ENCODE data around the gene SLC1A5. TPM values are rescaled to one million over a fixed set of nuclear protein-coding genes. Genes with fewer than 3 reads are reported as not detected.

Gene SLC1A5
- total RNA-seq, 4 donors from 2014 or later: 16.2 to 56.7 (median 38.8) TPM

DNA sequence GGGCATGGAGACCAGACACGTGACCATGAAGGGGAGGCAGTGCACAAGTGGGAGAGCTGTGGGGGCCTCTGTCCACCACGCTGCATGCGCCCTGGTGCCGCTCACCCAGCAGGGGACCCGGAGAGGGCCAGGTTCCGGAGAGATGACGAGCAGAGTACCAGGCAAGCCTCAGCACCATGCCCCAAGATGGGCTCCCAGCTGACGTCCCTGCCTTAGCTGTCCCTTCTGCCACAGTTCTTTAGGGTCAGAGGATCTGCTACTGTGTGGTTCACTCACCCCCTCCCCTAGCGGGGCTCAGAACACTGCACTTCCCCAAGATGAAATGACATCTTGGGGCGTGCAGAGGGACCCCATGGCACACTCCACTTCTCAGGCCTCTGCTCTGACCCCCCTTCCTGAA, 61.8 kb downstream of the SLC1A5 start:
- no peak for TF ChIP-seq POLR2AphosphoS5 (IDR thresholded peaks at IDR 0.05)
- TF ChIP-seq, protein P1, sequence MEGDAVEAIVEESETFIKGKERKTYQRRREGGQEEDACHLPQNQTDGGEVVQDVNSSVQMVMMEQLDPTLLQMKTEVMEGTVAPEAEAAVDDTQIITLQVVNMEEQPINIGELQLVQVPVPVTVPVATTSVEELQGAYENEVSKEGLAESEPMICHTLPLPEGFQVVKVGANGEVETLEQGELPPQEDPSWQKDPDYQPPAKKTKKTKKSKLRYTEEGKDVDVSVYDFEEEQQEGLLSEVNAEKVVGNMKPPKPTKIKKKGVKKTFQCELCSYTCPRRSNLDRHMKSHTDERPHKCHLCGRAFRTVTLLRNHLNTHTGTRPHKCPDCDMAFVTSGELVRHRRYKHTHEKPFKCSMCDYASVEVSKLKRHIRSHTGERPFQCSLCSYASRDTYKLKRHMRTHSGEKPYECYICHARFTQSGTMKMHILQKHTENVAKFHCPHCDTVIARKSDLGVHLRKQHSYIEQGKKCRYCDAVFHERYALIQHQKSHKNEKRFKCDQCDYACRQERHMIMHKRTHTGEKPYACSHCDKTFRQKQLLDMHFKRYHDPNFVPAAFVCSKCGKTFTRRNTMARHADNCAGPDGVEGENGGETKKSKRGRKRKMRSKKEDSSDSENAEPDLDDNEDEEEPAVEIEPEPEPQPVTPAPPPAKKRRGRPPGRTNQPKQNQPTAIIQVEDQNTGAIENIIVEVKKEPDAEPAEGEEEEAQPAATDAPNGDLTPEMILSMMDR (IDR thresholded peaks at IDR 0.05): no peak
- TF ChIP-seq EP300 (IDR thresholded peaks at IDR 0.05): no peak
- TF ChIP-seq POLR2A (IDR thresholded peaks at IDR 0.05): no peak
- Histone ChIP-seq H3K36me3 (peaks cover 0 to 100% of the 10 kb centered on the region in 2 donors), H3K4me1 (peaks cover 0 to 47% (median 5%) of the 10 kb centered on the region in 3 donors), H3K9me3 (no peaks in the 10 kb centered on the region), H3K27ac (peak overlapping the region in 2 of 4 donors; percentile 49 to 65), H3K27me3 (no peaks in the 10 kb centered on the region), H3K4me3 (no peak overlapping the region)
- ATAC-seq: no peak
- 40 to 76% methylated on average over 1 to 7 of the region's 10 CpGs for WGBS, 2 donors (ENCODE audit: low coverage in 1 of 2)

- TF ChIP-seq POLR2AphosphoS5 (IDR thresholded peaks at IDR 0.05) (no peak), POLR2A (IDR thresholded peaks at IDR 0.05) (no peak), EP300 (IDR thresholded peaks at IDR 0.05) (no peak)
- TF ChIP-seq, protein P1 (IDR thresholded peaks at IDR 0.05): no peak
- Histone ChIP-seq H3K27ac (no peak overlapping the region), H3K27me3 (no peaks in the 10 kb centered on the region), H3K4me1 (peaks cover 0 to 41% (median 5%) of the 10 kb centered on the region in 3 donors), H3K4me3 (no peak overlapping the region), H3K9me3 (no peaks in the 10 kb centered on the region), H3K36me3 (peaks cover 0 to 100% of the 10 kb centered on the region in 2 donors)
- 70 to 83% methylated on average over 1 to 9 of the region's 9 CpGs for WGBS, 2 donors (ENCODE audit: low coverage in 1 of 2)
- no peak for ATAC-seq
Observed at GRCh38 chr19:46725859-46726393, 62.5 kb downstream of the SLC1A5 start.

DNA sequence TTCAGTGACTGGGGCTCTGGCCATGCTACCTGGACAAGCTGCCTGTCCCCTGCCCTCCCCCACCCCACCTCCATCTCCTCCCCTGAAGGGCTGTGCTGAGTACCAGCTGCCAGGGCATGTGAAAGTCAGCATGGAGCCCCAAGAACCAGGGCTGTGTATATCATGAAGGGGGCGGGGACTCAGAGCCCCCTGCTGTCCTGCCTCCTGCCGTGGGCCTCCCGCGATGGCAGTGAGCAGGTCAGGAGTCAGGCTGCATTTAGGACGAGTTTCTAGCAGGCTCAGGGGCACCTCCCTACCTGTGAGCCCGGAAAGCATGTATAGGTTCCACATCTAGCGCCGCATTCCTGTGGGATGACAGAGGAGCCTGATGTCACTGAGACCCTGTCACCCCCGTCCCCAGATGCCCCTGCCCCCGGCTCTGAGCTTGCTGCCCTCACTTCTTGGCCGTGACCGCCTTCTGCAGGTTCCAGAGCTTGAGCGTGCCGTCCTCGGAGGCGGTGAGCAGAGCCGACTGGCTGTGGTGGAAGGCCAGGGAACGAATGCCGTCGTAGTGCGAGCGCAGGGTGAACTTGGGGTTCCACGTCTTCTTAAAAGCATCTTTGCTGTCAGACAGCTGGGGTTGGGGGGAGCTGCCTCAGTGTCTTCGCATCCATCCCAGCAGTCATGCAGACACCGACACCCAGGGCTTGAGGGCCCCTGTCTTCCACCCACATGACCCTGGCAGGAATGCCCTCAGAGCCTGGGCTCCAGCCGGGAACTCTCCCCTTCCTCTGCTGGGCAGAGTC, 63.2 kb downstream of the SLC1A5 start:
- Histone ChIP-seq H3K27ac (no peak overlapping the region), H3K4me1 (peaks cover 0 to 40% (median 5%) of the 10 kb centered on the region in 3 donors), H3K36me3 (peaks cover 0 to 100% of the 10 kb centered on the region in 2 donors), H3K27me3 (no peaks in the 10 kb centered on the region), H3K4me3 (no peak overlapping the region), H3K9me3 (no peaks in the 10 kb centered on the region)
- no CpG with 5 or more reads among the region's 26 CpGs for WGBS, 2 donors (ENCODE audit: low coverage in 1 of 2)
- no peak for ATAC-seq
- TF ChIP-seq POLR2AphosphoS5 (IDR thresholded peaks at IDR 0.05) (no peak), POLR2A (IDR thresholded peaks at IDR 0.05) (no peak), EP300 (IDR thresholded peaks at IDR 0.05) (no peak)
- TF ChIP-seq, protein P1 (IDR thresholded peaks at IDR 0.05): no peak

Small RNA genes within 50 kb of the gene (small RNA-seq; reads per million reads assigned to genes)
- gene AC008622.3: 0 reads per million in 4 donors
- gene HNRNPMP2: 0 reads per million in 4 donors
- 0 reads per million in 4 donors for gene RF00019

Other genes starting within 250 kb of the SLC1A5 start
- 100 to 1,000 TPM; 128 to 193 (median 163) TPM for gene CALM3, start 187.3 kb downstream of the SLC1A5 start, total RNA-seq
- 1 to 10 TPM; 3.6 to 5.9 (median 4.3) TPM for gene PTGIR, start 163.5 kb downstream of the SLC1A5 start, total RNA-seq
- not detected for gene GNG8, start 152.4 kb downstream of the SLC1A5 start, total RNA-seq
- 100 to 1,000 TPM in 1 of 4 donors, 10 to 100 TPM in 3; 42.9 to 105 (median 53.1) TPM for gene DACT3, start 127.4 kb downstream of the SLC1A5 start, total RNA-seq
- gene PRKD2, start 71.5 kb downstream of the SLC1A5 start, total RNA-seq: 10 to 100 TPM; 15.2 to 33.6 (median 19.7) TPM
- gene FKRP, start 42.5 kb downstream of the SLC1A5 start, total RNA-seq: 10 to 100 TPM; 18.7 to 22.5 (median 20.3) TPM
- 100 to 1,000 TPM in 1 of 4 donors, 10 to 100 TPM in 3; 64.6 to 109 (median 90.4) TPM for gene STRN4, start 42.1 kb downstream of the SLC1A5 start, total RNA-seq
- 10 to 100 TPM; 40.6 to 76.2 (median 66.5) TPM for gene AP2S1, start 62.3 kb upstream of the SLC1A5 start, total RNA-seq
- 100 to 1,000 TPM in 1 of 4 donors, 10 to 100 TPM in 3; 42.9 to 109 (median 57.6) TPM for gene ARHGAP35, start 72.4 kb upstream of the SLC1A5 start, total RNA-seq
- gene NPAS1, start 231.2 kb upstream of the SLC1A5 start, total RNA-seq: under 1 TPM in 1 of 4 donors, not detected in 3; 0.85 TPM